Measurements from ENCODE around the gene DCAF4L1.
A peak's percentile ranks its signal among the peaks of the same experiment; 100 is the strongest.

DCAF4L1 gene

GRCh38 chr4:41934514-41934900, 47.0 kb upstream of the DCAF4L1 start:
- TF ChIP-seq CTCF (IDR thresholded peaks at IDR 0.05; ENCODE audit: borderline replicate concordance, extremely low read depth, low read length, poor library complexity, severe bottlenecking) = no peak
- no peak for TF ChIP-seq EZH2 (IDR thresholded peaks at IDR 0.05; ENCODE audit: borderline replicate concordance, low read depth, low read length, severe bottlenecking)
- Histone ChIP-seq H4K20me1 (ENCODE audit: insufficient read depth, low read length) (peaks cover 20% of the 10 kb centered on the region), H3K4me3 (ENCODE audit: low read depth in 1 of 2, low read length in 2 of 2) (peak overlapping the region; percentile 78 to 82; a peak in 3 of 4 replicates), H3K9me3 (ENCODE audit: insufficient read depth, low read length, severe bottlenecking) (no peaks in the 10 kb centered on the region), H3K79me2 (ENCODE audit: insufficient read depth, low read length) (peaks cover 45% of the 10 kb centered on the region), H3K9ac (ENCODE audit: low read depth, low read length) (peak overlapping the region; percentile 80), H3K4me2 (ENCODE audit: insufficient read depth, low read length) (peak overlapping the region; percentile 88), H3K27ac (ENCODE audit: low read length) (peak overlapping the region; percentile 1; the same call in 1 of the 2 replicates), H3K4me1 (ENCODE audit: insufficient read depth, low read length) (peaks cover 48% of the 10 kb centered on the region), H2AFZ (ENCODE audit: low read depth, low read length) (peak overlapping the region; percentile 93), H3K27me3 (ENCODE audit: insufficient read depth, low read length, poor library complexity) (no peaks in the 10 kb centered on the region), H3K36me3 (ENCODE audit: insufficient read depth, low read length) (peaks cover 24% of the 10 kb centered on the region)
- no peak for ATAC-seq (ENCODE audit: insufficient read depth, low read depth)
- DNase-seq = no peak

- peaks cover 48% of the 10 kb centered on the region for H3K4me1 ChIP-seq (ENCODE audit: insufficient read depth, low read length)
- H3K9ac ChIP-seq (ENCODE audit: low read depth, low read length) = peak within 1 kb of the TSS; percentile 80
- H3K27ac ChIP-seq (ENCODE audit: low read length) = peak within 1 kb of the TSS; percentile 90
- peaks cover 29% of the 10 kb centered on the region for H3K36me3 ChIP-seq (ENCODE audit: insufficient read depth, low read length)
- H3K4me3 ChIP-seq (ENCODE audit: low read depth in 1 of 2, low read length in 2 of 2) = peak within 1 kb of the TSS; percentile 78 to 82
- peak; percentile 90 for ATAC-seq (ENCODE audit: insufficient read depth, low read depth)
- no peaks in the 10 kb centered on the region for H3K9me3 ChIP-seq (ENCODE audit: insufficient read depth, low read length, severe bottlenecking)
- H3K4me2 ChIP-seq (ENCODE audit: insufficient read depth, low read length) = peak within 1 kb of the TSS; percentile 88
- TF ChIP-seq EZH2 (IDR thresholded peaks at IDR 0.05; ENCODE audit: borderline replicate concordance, low read depth, low read length, severe bottlenecking) (no peak), CTCF (IDR thresholded peaks at IDR 0.05; ENCODE audit: borderline replicate concordance, extremely low read depth, low read length, poor library complexity, severe bottlenecking) (no peak)
- H3K79me2 ChIP-seq (ENCODE audit: insufficient read depth, low read length) = peaks cover 51% of the 10 kb centered on the region
- H4K20me1 ChIP-seq (ENCODE audit: insufficient read depth, low read length) = peaks cover 20% of the 10 kb centered on the region
- DNase-seq = peak; percentile 90
- H3K27me3 ChIP-seq (ENCODE audit: insufficient read depth, low read length, poor library complexity) = no peaks in the 10 kb centered on the region
- H2AFZ ChIP-seq (ENCODE audit: low read depth, low read length) = peak within 1 kb of the TSS; percentile 93
These were observed 46.5 kb upstream of the DCAF4L1 start, which contains the start of gene TMEM33 for GRCh38 chr4:41934901-41935651. Gene TMEM33 (plus strand): TSS chr4:41935429. CDS start chr4:41935485, 56 bp downstream.

DNA sequence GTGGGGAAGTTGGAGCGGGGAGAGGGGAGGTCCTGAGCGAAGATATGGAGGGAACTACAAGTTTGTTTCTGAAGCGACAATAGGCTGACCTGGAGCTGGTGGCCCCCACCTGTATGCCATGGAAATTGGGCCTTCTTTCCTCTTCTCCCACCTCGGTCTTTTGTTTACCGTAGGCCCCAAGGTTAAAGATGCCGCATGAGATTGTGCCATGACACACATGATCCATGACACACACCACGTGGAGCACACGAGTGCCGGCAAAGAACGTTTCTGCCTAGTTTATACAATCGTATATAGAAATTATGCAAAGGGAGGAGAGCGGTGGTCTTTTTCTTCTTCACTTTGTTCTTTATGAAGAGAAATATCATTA, 45.9 kb upstream of the DCAF4L1 start:
- TF ChIP-seq CTCF (IDR thresholded peaks at IDR 0.05; ENCODE audit: borderline replicate concordance, extremely low read depth, low read length, poor library complexity, severe bottlenecking) (no peak), EZH2 (IDR thresholded peaks at IDR 0.05; ENCODE audit: borderline replicate concordance, low read depth, low read length, severe bottlenecking) (no peak)
- H3K36me3 ChIP-seq (ENCODE audit: insufficient read depth, low read length) = peaks cover 33% of the 10 kb centered on the region
- peak overlapping the region; percentile 90 for H3K27ac ChIP-seq (ENCODE audit: low read length)
- peaks cover 56% of the 10 kb centered on the region for H3K79me2 ChIP-seq (ENCODE audit: insufficient read depth, low read length)
- peak overlapping the region; percentile 80 for H3K9ac ChIP-seq (ENCODE audit: low read depth, low read length)
- ATAC-seq (ENCODE audit: insufficient read depth, low read depth) (peak; percentile 15), DNase-seq (no peak)
- peak overlapping the region; percentile 78 to 82 for H3K4me3 ChIP-seq (ENCODE audit: low read depth in 1 of 2, low read length in 2 of 2)
- peak overlapping the region; percentile 88 for H3K4me2 ChIP-seq (ENCODE audit: insufficient read depth, low read length)
- no peaks in the 10 kb centered on the region for H3K9me3 ChIP-seq (ENCODE audit: insufficient read depth, low read length, severe bottlenecking)
- H4K20me1 ChIP-seq (ENCODE audit: insufficient read depth, low read length) = peaks cover 20% of the 10 kb centered on the region
- H3K4me1 ChIP-seq (ENCODE audit: insufficient read depth, low read length) = peaks cover 48% of the 10 kb centered on the region
- peak overlapping the region; percentile 93 for H2AFZ ChIP-seq (ENCODE audit: low read depth, low read length)
- no peaks in the 10 kb centered on the region for H3K27me3 ChIP-seq (ENCODE audit: insufficient read depth, low read length, poor library complexity)

Measured in DND-41 (cell line).